Keratinocyte (primary cell): ENCODE data around the gene NCF4. TPM values are rescaled to one million over a fixed set of nuclear protein-coding genes. Genes with fewer than 3 reads are reported as not detected.

Source experiments
- DNase-seq: peaks from one replicate; pipeline ENCODE4 v3.0.0-alpha.2; 2011; ENCODE audit warnings: low read depth, missing footprints, low spot score
- FAIRE-seq: peaks from 2 replicates; lab custom pipeline; 2011; peaks lifted over from hg19 to GRCh38; lab: Jason Lieb, UNC
- H2AFZ ChIP-seq: 2 replicates; pipeline ENCODE4 v1.6.0; 2012; ENCODE audit warnings: low read length, control low read depth, inconsistent platforms; ENCODE audit not compliant: control insufficient read depth
- H3K27ac ChIP-seq: 2 replicates; pipeline ENCODE4 v1.5.1; 2011; ENCODE audit warnings: low read length; ENCODE audit not compliant: control insufficient read depth, insufficient read depth
- H3K27me3 ChIP-seq: 3 replicates; pipeline ENCODE4 v1.6.0; 2011; ENCODE audit warnings: low read length; ENCODE audit not compliant: control insufficient read depth, insufficient read depth; ENCODE audit errors: extremely low read depth
- H3K36me3 ChIP-seq, 2 experiments: 2 replicates in 1 of 2; 3 replicates in 1 of 2; pipeline ENCODE4 v1.5.1; 2011; ENCODE audit warnings: low read length in 2 of 2, mild to moderate bottlenecking in 1 of 2; ENCODE audit not compliant: control insufficient read depth in 2 of 2, insufficient read depth in 2 of 2; ENCODE audit errors: extremely low read depth in 1 of 2
- H3K4me1 ChIP-seq: 3 replicates; pipeline ENCODE4 v1.5.1; 2011; ENCODE audit warnings: low read length; ENCODE audit not compliant: control insufficient read depth, insufficient read depth; ENCODE audit errors: extremely low read depth
- H3K4me2 ChIP-seq: 3 replicates; pipeline ENCODE4 v1.6.0; 2011; ENCODE audit warnings: low read depth, low read length; ENCODE audit not compliant: control insufficient read depth, insufficient read depth; ENCODE audit errors: extremely low read depth
- H3K4me3 ChIP-seq, 3 experiments: fragments of 200-600 bp in 1 of 3; sonication (generic) in 1 of 3; 2 replicates in 2 of 3; 3 replicates in 1 of 3; pipeline ENCODE4 v1.5.1; 2011 to 2016; ENCODE audit warnings: low read length in 3 of 3, mild to moderate bottlenecking in 3 of 3, control low read depth in 2 of 3, inconsistent platforms in 1 of 3, low read depth in 1 of 3, mixed read lengths in 1 of 3, mixed run types in 1 of 3, moderate library complexity in 1 of 3; ENCODE audit not compliant: control insufficient read depth in 2 of 3, insufficient read depth in 2 of 3; ENCODE audit errors: extremely low read depth in 1 of 3
- H3K79me2 ChIP-seq: 2 replicates; pipeline ENCODE4 v1.6.0; 2012; ENCODE audit warnings: low read length; ENCODE audit not compliant: control insufficient read depth, insufficient read depth
- H3K9ac ChIP-seq: 3 replicates; pipeline ENCODE4 v1.6.0; 2011; ENCODE audit warnings: low read length; ENCODE audit not compliant: control insufficient read depth, insufficient read depth; ENCODE audit errors: extremely low read depth
- H3K9me1 ChIP-seq: 3 replicates; pipeline ENCODE4 v1.6.0; 2011; ENCODE audit warnings: low read length; ENCODE audit not compliant: control insufficient read depth, insufficient read depth; ENCODE audit errors: extremely low read depth
- H3K9me3 ChIP-seq: 2 replicates; pipeline ENCODE4 v1.5.1; 2012; ENCODE audit warnings: low read depth, low read length; ENCODE audit not compliant: control insufficient read depth
- H4K20me1 ChIP-seq: 3 replicates; pipeline ENCODE4 v1.6.0; 2011; ENCODE audit warnings: low read length; ENCODE audit not compliant: control insufficient read depth, insufficient read depth; ENCODE audit errors: extremely low read depth
- CTCF ChIP-seq, 3 experiments: IDR thresholded peaks in 1 of 3; conservative IDR thresholded peaks in 1 of 3; optimal IDR thresholded peaks in 1 of 3; 2 replicates in 2 of 3; 3 replicates in 1 of 3; pipeline versions ENCODE3 to v1.5.1; 2011; ENCODE audit warnings: low read length in 3 of 3, mild to moderate bottlenecking in 3 of 3, moderate library complexity in 2 of 3, control low read depth in 1 of 3, inconsistent platforms in 1 of 3; ENCODE audit not compliant: insufficient read depth in 2 of 3; ENCODE audit errors: extremely low read depth in 1 of 3
- EZH2 ChIP-seq: IDR thresholded peaks from one replicate; pipeline ENCODE4 v1.6.1; 2012; ENCODE audit warnings: inconsistent platforms, mild to moderate bottlenecking, low read length, moderate library complexity
- dilution Hi-C: fragments of 300-500 bp; cut with MboI; formaldehyde crosslinking; loops from one replicate; pipeline ENCODE4 v1.7.0; 2020; ENCODE audit warnings: low sequenced_read_pairs; ENCODE audit not compliant: extremely low pct_ligation_motif_present
- polyA plus RNA-seq, 5 experiments: library from polyadenylated mRNA; depleted of rRNA in 3 of 5; stranded (reverse) in 3 of 5; stranded (forward) in 1 of 5; unstranded in 1 of 5; fragments of >200 nt; gene quantifications; 1 replicate in 1 of 5; 2 replicates in 3 of 5; 3 replicates in 1 of 5; pipeline versions ENCODE4 v1.2.1 to v1.2.3, GENCODE V29; 2011 to 2012; ENCODE audit warnings: missing spikeins in 2 of 5, low read depth in 1 of 5, low replicate concordance in 1 of 5

Gene NCF4
- polyA plus RNA-seq, 1 donor (not counting 4 experiments of a cell fraction or from before 2014, with no cell fraction given), result 0.42 TPM

GRCh38 chr22:36817525-36817848 lies 43.3 kb upstream of the NCF4 start:
- H3K36me3 ChIP-seq, result no peaks in the 10 kb centered on the region
- H3K79me2 ChIP-seq, result no peaks in the 10 kb centered on the region
- no peak for TF ChIP-seq EZH2
- no peak for TF ChIP-seq CTCF (optimal IDR thresholded peaks at IDR 0.05 in 1 of 3, IDR thresholded peaks at IDR 0.05 in 1 of 3, conservative IDR thresholded peaks at IDR 0.05 in 1 of 3; ENCODE audit: extremely low read depth in 1 of 3, insufficient read depth in 2 of 3, low read length in 3 of 3)
- no peak overlapping the region for H3K9ac ChIP-seq
- DNase-seq, result no peak
- H3K27me3 ChIP-seq, result peaks cover 73% of the 10 kb centered on the region
- no peaks in the 10 kb centered on the region for H3K4me1 ChIP-seq
- H3K4me2 ChIP-seq, result no peak overlapping the region
- no peak overlapping the region for H3K27ac ChIP-seq
- no peaks in the 10 kb centered on the region for H4K20me1 ChIP-seq
- dilution Hi-C loops, result no loop called here
- no peaks in the 10 kb centered on the region for H3K9me1 ChIP-seq
- no peaks in the 10 kb centered on the region for H3K9me3 ChIP-seq
- no peak for FAIRE-seq
- H2AFZ ChIP-seq, result no peak overlapping the region
- no peak overlapping the region for H3K4me3 ChIP-seq

- Histone ChIP-seq H3K79me2 (no peaks in the 10 kb centered on the region), H3K36me3 (no peaks in the 10 kb centered on the region), H3K4me2 (no peak overlapping the region), H3K4me3 (no peak overlapping the region), H3K4me1 (no peaks in the 10 kb centered on the region), H4K20me1 (no peaks in the 10 kb centered on the region), H3K9me3 (no peaks in the 10 kb centered on the region), H2AFZ (no peak overlapping the region), H3K27me3 (peaks cover 73% of the 10 kb centered on the region), H3K27ac (no peak overlapping the region), H3K9ac (no peak overlapping the region), H3K9me1 (no peaks in the 10 kb centered on the region)
- DNase-seq (no peak), FAIRE-seq (no peak)
- dilution Hi-C loops, result no loop called here
- TF ChIP-seq CTCF (optimal IDR thresholded peaks at IDR 0.05 in 1 of 3, IDR thresholded peaks at IDR 0.05 in 1 of 3, conservative IDR thresholded peaks at IDR 0.05 in 1 of 3; ENCODE audit: extremely low read depth in 1 of 3, insufficient read depth in 2 of 3, low read length in 3 of 3) (no peak), EZH2 (no peak)
Observed at GRCh38 chr22:36818010-36818642, 42.7 kb upstream of the NCF4 start.
